GM10266 (cell line): ENCODE measurements around the gene ADRM1.

Experiments used
- DNase-seq: peaks from one replicate; pipeline ENCODE4 v3.0.0; 2012; ENCODE audit errors: extremely low spot score
- CTCF ChIP-seq: IDR thresholded peaks from 2 replicates; pipeline ENCODE4 v1.5.1; 2012; ENCODE audit warnings: mild to moderate bottlenecking, low read depth; ENCODE audit not compliant: control insufficient read depth, insufficient read depth; ENCODE audit errors: missing control alignments

Gene ADRM1

DNA sequence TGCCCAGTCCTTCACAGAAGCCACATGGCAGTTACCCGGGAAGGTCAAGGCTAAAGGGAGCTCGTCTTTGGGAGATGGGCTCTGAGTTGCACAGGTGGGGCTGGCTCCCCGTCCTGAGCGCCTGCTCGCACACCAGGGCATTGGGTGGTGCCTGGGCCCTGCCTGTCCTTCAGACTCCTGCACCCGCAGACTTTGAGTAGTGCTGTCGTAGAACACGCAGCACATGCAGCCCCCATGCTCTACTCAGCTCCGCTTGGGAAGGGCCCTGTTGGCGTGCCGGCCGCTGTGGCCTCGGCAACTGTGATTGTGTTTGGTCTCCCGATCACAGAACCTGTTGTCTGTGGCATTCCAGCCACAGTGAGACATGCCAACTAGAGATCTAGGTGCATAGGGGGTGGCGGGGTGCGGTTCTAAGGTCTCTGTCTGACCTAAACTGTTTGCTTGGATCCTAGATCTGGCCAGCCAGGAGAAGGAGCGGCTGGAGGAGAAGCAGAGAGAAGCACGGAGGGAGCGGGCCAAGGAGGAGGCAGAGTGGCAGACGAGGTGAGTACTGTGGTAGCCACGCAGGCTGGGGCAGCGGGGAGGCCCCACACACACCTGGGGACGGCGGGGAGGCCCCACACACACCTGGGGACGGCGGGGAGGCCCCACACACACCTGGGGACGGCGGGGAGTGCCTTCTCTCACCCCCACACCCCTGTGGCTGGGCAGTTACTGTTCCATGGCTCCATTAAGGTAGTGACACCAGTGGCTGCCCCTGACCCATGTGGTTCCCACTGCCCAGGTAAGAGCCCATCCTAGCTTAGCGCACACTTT lies 11.3 kb upstream of the ADRM1 start:
- no peak for DNase-seq
- no peak for TF ChIP-seq CTCF

DNA sequence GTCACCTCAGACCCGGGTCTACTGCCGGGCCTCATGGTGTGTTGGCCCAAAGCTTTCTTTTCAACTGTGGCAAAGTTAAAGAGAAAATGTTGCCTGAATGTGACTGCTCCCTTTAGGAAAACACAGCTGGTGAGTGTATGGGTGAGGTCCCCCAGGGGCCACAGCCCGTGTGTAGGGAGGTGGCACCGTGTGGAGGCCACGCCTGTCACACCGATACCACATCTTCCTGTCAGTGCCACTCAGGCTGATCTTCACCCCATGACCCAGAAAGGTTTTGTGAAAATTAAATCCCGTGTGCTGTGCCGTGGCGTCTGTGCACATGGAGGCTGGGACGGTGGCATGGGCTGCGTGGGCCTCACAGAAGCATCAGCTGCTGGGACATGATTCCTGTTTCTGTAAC lies 10.7 kb upstream of the ADRM1 start:
- DNase-seq: no peak
- TF ChIP-seq CTCF: no peak

DNA sequence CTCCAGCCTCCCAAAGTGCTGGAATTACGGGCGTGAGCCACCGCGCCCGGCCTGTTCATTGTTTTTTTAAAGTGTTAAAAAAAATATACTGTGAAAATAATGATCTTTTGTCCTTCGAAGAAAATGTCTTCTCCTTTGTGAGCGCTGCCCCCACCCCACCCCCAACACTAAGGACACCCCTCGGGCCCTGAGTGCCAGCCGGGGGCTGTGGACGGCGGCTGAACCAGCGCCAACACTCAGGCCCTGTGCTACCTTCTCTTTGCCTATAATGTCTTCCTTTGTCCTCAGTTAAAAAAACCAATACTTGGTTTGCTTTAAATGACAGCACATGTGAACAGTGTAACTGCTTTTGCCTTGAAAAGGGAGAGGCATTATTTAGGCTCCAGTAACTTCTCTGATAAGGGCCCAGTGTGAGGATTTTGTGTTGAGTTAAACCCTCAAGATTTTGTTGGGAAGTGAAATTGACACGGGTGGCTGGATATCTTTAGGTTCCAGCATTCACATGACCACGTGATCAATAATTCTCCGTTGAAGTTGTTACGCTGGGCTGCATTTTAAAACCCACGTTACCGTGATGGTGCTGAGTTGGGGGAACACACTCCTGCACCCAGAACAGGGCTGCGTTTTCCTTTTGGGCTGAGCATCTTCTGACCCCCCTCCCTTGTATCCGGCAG lies 9.5 kb upstream of the ADRM1 start:
- TF ChIP-seq CTCF: no peak
- no peak for DNase-seq

DNA sequence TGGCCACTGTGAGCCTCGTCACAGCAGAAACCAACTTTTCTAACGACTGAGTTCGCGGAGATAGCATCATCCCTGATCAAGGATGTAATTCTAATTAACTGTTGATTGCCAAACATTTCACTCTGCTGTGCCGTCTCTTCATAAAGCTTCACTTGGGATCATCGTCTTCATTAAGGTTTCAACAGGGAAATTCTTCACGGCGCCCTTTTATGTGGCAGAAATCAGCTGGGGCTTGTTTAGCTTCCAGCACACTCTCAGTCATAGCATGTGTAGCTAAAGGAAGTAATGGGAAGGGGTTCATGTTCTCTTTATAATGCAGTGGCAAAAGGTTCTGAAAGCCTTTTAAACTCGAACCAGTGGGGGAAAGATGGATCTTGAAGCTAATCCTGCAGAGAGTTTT lies 8.9 kb upstream of the ADRM1 start:
- no peak for TF ChIP-seq CTCF
- no peak for DNase-seq

GRCh38 chr20:62294516-62294915 lies 8.3 kb upstream of the ADRM1 start:
- DNase-seq: no peak
- no peak for TF ChIP-seq CTCF

- TF ChIP-seq CTCF: no peak
- no peak for DNase-seq
Observed at GRCh38 chr20:62296724-62297448, 5.9 kb upstream of the ADRM1 start.
